Effector memory CD8-positive, alpha-beta T cell (primary cell): ENCODE results near the gene RYR1.

Experiments
- ATAC-seq: fragments of 150-1000 bp; cut with Tn5 transposase; replicated peaks from 2 replicates; pipeline ENCODE4 v1.10.0; 2021; ENCODE audit warnings: mild to moderate bottlenecking, moderate library complexity
- DNase-seq, 3 experiments: peaks; one replicate each; pipeline ENCODE4 v3.0.0; 2021
- H3K27ac Mint-ChIP-seq, 2 donors: one replicate each; pipeline ENCODE4 v1.8.0; 2022; ENCODE audit warnings: mild to moderate bottlenecking in 2 of 2, mixed read lengths in 2 of 2, moderate library complexity in 2 of 2
- H3K27me3 Mint-ChIP-seq, 2 donors: one replicate each; pipeline ENCODE4 v1.8.0; 2022; ENCODE audit warnings: mixed read lengths in 2 of 2
- H3K36me3 Mint-ChIP-seq: one replicate; pipeline ENCODE4 v1.8.0; 2022; ENCODE audit warnings: mild to moderate bottlenecking, moderate library complexity, mixed read lengths; ENCODE audit not compliant: insufficient read depth
- H3K4me1 Mint-ChIP-seq, 2 donors: one replicate each; pipeline ENCODE4 v1.8.0; 2022; ENCODE audit warnings: low read depth in 2 of 2, mixed read lengths in 2 of 2
- H3K4me3 Mint-ChIP-seq, 2 donors: one replicate each; pipeline ENCODE4 v1.8.0; 2022; ENCODE audit warnings: mild to moderate bottlenecking in 2 of 2, mixed read lengths in 2 of 2, moderate library complexity in 2 of 2
- H3K9me3 Mint-ChIP-seq, 2 donors: one replicate each; pipeline ENCODE4 v1.8.0; 2022; ENCODE audit warnings: mixed read lengths in 2 of 2

RYR1 gene

DNA sequence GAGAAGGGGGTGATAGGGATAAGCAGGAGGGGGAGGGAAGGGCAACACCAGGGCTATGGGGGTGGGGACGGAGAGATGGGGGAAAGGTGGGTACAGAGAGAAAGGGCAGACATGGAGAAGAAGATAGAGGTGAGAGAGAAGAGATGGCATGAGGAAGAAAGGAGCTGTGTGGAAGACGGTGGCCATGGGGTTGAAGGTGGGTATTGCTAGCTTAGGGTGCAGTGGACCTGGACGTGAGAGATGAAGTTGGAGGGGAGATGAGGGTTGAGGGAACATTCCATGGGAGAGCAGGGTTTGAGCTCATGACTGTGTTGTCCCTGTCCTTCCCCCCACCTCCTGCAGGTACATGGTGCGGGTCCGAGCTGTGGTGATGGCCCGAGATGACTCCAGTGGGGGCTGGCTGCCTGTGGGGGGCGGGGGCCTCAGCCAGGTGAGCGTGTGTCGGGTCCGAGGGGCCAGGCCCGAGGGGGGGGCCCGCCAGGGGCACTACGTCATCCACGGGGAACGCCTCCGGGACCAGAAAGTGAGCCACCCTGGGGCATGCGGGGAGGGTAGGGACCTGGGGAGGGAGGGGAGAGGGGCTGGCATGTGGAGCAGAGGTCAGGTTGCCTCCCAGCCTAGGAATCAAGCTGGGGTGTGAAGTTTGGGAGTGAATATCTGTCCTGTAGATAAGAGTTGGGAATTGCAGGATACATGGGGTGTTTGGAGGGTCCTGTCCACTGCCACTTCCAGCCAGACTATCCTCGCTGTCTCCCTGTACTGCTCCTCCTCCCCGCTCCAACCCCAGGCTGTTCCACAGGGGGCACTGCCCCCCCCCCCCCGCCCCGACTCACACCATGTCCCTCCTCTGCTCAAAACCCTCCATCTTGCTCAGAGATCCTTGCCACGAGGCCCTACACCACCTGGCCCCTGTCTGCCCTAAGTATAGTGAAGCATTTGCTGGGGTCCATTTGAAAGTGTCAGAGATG is 43.2 kb upstream of the RYR1 start:
- H3K36me3 Mint-ChIP-seq = peaks cover 11% of the 10 kb centered on the region
- H3K4me1 Mint-ChIP-seq = peaks cover 16 to 17% of the 10 kb centered on the region in 2 donors
- H3K27ac Mint-ChIP-seq = no peak overlapping the region
- H3K4me3 Mint-ChIP-seq = peak overlapping the region; percentile 60 to 85
- no peaks in the 10 kb centered on the region for H3K9me3 Mint-ChIP-seq
- no peaks in the 10 kb centered on the region for H3K27me3 Mint-ChIP-seq
- no peak for ATAC-seq
- DNase-seq = no peak

GRCh38 chr19:38391911-38392464 is 41.5 kb upstream of the RYR1 start:
- Mint-ChIP-seq H3K4me3 (no peak overlapping the region), H3K36me3 (peaks cover 11% of the 10 kb centered on the region), H3K27ac (no peak overlapping the region), H3K9me3 (no peaks in the 10 kb centered on the region), H3K27me3 (no peaks in the 10 kb centered on the region), H3K4me1 (peaks cover 16 to 24% of the 10 kb centered on the region in 2 donors)
- DNase-seq (no peak), ATAC-seq (no peak)

GRCh38 chr19:38392707-38393308 is 40.7 kb upstream of the RYR1 start:
- peaks cover 4% of the 10 kb centered on the region for H3K36me3 Mint-ChIP-seq
- H3K4me3 Mint-ChIP-seq = no peak overlapping the region
- ATAC-seq (no peak), DNase-seq (no peak)
- H3K27ac Mint-ChIP-seq = no peak overlapping the region
- no peaks in the 10 kb centered on the region for H3K9me3 Mint-ChIP-seq
- no peaks in the 10 kb centered on the region for H3K27me3 Mint-ChIP-seq
- H3K4me1 Mint-ChIP-seq = peaks cover 12 to 21% of the 10 kb centered on the region in 2 donors

GRCh38 chr19:38394488-38394887 is 39.0 kb upstream of the RYR1 start:
- Mint-ChIP-seq H3K4me1 (peaks cover 5 to 17% of the 10 kb centered on the region in 2 donors), H3K36me3 (no peaks in the 10 kb centered on the region), H3K9me3 (no peaks in the 10 kb centered on the region), H3K27me3 (peaks cover 4 to 8% of the 10 kb centered on the region in 2 donors), H3K4me3 (peak overlapping the region; percentile 63 to 67), H3K27ac (peak overlapping the region; percentile 9 to 68)
- ATAC-seq = peak; percentile 64
- DNase-seq = peak in 1 of 3 experiments; percentile 41

DNA sequence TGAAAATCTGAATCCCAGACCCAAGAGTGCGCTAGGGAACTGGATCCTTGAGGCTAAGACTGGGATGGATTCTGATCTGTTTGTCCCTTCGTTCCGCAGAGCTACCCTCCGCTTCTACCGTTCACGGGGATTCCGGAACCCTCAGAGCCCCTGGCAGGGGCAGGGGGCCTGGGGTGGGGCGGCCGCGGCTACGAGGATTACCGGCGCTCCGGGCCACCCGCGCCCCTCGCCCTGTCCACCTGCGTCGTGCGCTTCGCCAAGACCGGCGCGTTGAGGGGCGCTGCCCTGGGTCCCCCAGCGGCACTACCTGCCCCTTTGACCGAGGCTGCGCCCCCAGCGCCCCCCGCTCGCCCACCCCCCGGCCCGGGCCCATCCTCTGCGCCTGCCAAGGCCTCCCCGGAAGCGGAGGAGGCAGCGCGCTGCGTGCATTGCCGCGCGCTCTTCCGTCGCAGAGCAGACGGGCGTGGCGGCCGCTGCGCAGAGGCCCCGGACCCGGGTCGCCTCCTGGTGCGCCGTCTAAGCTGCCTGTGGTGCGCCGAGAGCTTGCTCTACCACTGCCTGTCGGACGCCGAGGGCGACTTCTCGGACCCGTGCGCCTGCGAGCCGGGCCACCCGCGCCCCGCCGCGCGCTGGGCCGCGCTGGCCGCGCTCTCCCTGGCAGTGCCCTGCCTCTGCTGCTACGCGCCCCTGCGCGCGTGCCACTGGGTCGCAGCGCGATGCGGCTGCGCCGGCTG is 37.9 kb upstream of the RYR1 start:
- Mint-ChIP-seq H3K4me1 (peaks cover 4 to 15% of the 10 kb centered on the region in 2 donors), H3K27ac (peak overlapping the region in 1 of 2 donors; percentile 68), H3K9me3 (no peaks in the 10 kb centered on the region), H3K27me3 (peaks cover 9 to 14% of the 10 kb centered on the region in 2 donors), H3K4me3 (peak overlapping the region; percentile 67 to 69), H3K36me3 (no peaks in the 10 kb centered on the region)
- ATAC-seq = peak; percentile 83
- peak in 1 of 3 experiments; percentile 35 for DNase-seq

- H3K4me3 Mint-ChIP-seq = no peak overlapping the region
- peaks cover 10% of the 10 kb centered on the region for H3K36me3 Mint-ChIP-seq
- ATAC-seq (no peak), DNase-seq (no peak)
- H3K9me3 Mint-ChIP-seq = no peaks in the 10 kb centered on the region
- H3K27me3 Mint-ChIP-seq = peaks cover 9 to 14% of the 10 kb centered on the region in 2 donors
- H3K27ac Mint-ChIP-seq = no peak overlapping the region
- peaks cover 7 to 18% of the 10 kb centered on the region in 2 donors for H3K4me1 Mint-ChIP-seq
These were observed 34.4 kb upstream of the RYR1 start for GRCh38 chr19:38399081-38399480.

DNA sequence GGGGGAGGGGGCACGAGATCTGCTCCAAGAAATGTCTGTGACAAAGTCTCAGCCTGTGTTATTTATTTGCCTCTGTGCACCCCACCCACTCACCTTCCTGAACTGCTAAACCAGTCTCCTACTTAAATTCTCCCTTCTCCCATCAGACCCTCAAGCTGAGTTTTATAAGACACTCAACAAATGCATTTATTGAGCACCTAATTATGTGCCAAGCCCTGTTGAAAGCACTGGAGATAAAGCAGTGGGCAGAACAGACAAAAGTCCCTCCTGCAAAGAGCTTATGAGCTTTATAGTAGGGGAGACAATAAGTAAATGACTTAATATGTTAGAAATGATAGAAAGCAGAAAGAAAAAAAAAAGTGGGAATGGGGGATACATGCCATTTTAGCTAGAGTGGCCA is 34.0 kb upstream of the RYR1 start:
- DNase-seq (no peak), ATAC-seq (no peak)
- Mint-ChIP-seq H3K36me3 (peaks cover 12% of the 10 kb centered on the region), H3K4me1 (peaks cover 10 to 19% of the 10 kb centered on the region in 2 donors), H3K9me3 (no peaks in the 10 kb centered on the region), H3K27me3 (peaks cover 9 to 14% of the 10 kb centered on the region in 2 donors), H3K27ac (no peak overlapping the region), H3K4me3 (no peak overlapping the region)

GRCh38 chr19:38400361-38400760 is 33.1 kb upstream of the RYR1 start:
- Mint-ChIP-seq H3K9me3 (no peaks in the 10 kb centered on the region), H3K27ac (no peak overlapping the region), H3K4me1 (peaks cover 10 to 22% of the 10 kb centered on the region in 2 donors), H3K27me3 (peaks cover 9 to 14% of the 10 kb centered on the region in 2 donors), H3K4me3 (no peak overlapping the region), H3K36me3 (peaks cover 21% of the 10 kb centered on the region)
- DNase-seq (no peak), ATAC-seq (no peak)

GRCh38 chr19:38401148-38401547 is 32.3 kb upstream of the RYR1 start:
- H3K9me3 Mint-ChIP-seq = no peaks in the 10 kb centered on the region
- H3K36me3 Mint-ChIP-seq = peaks cover 28% of the 10 kb centered on the region
- peaks cover 10 to 23% of the 10 kb centered on the region in 2 donors for H3K4me1 Mint-ChIP-seq
- H3K27me3 Mint-ChIP-seq = peaks cover 9 to 14% of the 10 kb centered on the region in 2 donors
- no peak overlapping the region for H3K27ac Mint-ChIP-seq
- no peak overlapping the region for H3K4me3 Mint-ChIP-seq
- DNase-seq (no peak), ATAC-seq (no peak)

DNA sequence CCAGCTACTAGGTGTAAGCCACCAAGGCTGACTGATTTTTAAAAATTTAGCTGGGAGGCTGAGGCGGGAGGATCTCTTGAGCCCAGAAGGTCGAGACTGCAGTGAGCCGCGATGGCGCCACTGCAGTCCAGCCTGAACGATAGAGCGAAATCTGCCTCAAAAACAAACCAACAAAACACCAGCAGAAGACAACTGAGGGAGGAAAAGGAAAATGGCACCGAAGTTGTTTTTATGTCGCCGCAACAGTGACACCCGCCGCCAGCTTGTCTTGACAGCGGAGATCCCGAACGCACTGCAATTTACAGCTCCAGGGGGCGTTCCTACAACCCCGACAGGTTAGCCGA is 30.9 kb upstream of the RYR1 start:
- peaks cover 10 to 15% of the 10 kb centered on the region in 2 donors for H3K4me1 Mint-ChIP-seq
- H3K36me3 Mint-ChIP-seq = peaks cover 36% of the 10 kb centered on the region
- peak overlapping the region; percentile 95 for H3K27ac Mint-ChIP-seq
- peak overlapping the region; percentile 93 to 97 for H3K4me3 Mint-ChIP-seq
- ATAC-seq (no peak), DNase-seq (no peak)
- H3K27me3 Mint-ChIP-seq = peaks cover 9 to 14% of the 10 kb centered on the region in 2 donors
- no peaks in the 10 kb centered on the region for H3K9me3 Mint-ChIP-seq

DNA sequence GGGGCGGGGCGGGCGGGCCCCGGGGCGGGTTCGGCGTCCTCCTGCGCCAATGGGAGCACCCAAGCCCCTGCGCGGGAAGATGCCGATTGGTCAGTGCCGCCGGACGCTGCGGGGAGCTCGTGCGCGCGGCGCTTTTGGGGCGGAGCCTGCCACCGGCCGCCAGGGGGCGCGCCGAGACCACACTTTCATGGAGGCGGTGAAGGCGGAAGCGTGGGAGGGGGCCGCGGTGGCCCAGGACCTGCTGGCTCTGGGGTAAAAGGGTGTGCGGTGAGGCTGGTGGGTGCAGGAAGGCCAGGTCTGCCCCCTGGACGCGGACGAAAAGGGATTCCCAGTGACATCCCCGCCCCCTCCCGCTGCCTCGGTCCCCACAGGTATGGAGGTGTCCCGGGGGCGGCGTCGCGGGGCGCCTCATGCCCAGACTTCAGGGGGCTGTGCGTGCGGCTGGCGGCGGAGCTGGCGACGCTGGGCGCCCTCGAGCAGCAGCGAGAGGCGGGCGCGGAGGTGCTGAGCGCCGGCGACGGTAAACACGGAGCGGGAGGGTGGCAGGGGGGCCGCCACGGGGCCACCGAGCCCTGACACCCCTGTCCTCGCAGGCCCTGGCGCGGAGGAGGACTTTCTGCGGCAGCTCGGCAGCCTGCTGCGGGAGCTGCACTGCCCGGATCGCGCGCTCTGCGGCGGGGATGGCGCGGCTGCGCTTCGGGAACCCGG is 30.4 kb upstream of the RYR1 start, which contains the start of gene FAM98C:
Gene FAM98C (plus strand): TSS at position 127 of the 708 bp plus-strand sequence. CDS start 61 bp downstream, at position 188.
- ATAC-seq = peak; percentile 93
- no peaks in the 10 kb centered on the region for H3K9me3 Mint-ChIP-seq
- H3K36me3 Mint-ChIP-seq = peaks cover 41% of the 10 kb centered on the region
- DNase-seq = peak; percentile 96 to 98 (median 97)
- H3K4me3 Mint-ChIP-seq = peak within 1 kb of the TSS; percentile 93 to 97
- H3K27ac Mint-ChIP-seq = peak within 1 kb of the TSS; percentile 95
- H3K4me1 Mint-ChIP-seq = peaks cover 10 to 15% of the 10 kb centered on the region in 2 donors
- H3K27me3 Mint-ChIP-seq = peaks cover 9 to 14% of the 10 kb centered on the region in 2 donors

DNA sequence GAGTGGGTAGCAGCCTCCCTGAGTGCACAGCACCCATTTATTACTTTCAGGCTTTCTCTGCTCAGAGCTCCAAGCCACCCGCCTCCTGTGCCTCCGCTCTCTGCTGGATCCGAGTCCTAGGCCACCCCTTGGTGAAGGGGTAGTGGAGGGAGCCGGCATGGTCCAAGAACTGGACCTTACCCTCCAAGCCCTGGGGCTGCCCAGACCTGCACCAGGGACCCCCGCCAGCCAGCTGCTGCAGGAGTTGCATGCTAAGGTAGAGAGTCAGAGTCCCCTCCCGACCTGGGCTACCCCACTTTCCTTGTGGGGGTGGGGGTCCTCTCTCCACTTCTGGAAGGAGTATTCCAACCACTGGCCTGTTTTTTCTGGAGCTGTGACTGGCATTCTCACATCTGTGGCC is 28.6 kb upstream of the RYR1 start:
- no peak for ATAC-seq
- H3K27ac Mint-ChIP-seq = no peak overlapping the region
- H3K4me1 Mint-ChIP-seq = peaks cover 10 to 15% of the 10 kb centered on the region in 2 donors
- H3K4me3 Mint-ChIP-seq = peak overlapping the region; percentile 93 to 97
- no peak for DNase-seq
- H3K27me3 Mint-ChIP-seq = peaks cover 0 to 7% of the 10 kb centered on the region in 2 donors
- no peaks in the 10 kb centered on the region for H3K9me3 Mint-ChIP-seq
- peaks cover 42% of the 10 kb centered on the region for H3K36me3 Mint-ChIP-seq
